Measurements from ENCODE around the gene RPL36A. TPM values are rescaled to one million over a fixed set of nuclear protein-coding genes. Genes with fewer than 3 reads are reported as not detected.

The RPL36A gene
- total RNA-seq, 1 donor from 2014 or later: 301 TPM

DNA sequence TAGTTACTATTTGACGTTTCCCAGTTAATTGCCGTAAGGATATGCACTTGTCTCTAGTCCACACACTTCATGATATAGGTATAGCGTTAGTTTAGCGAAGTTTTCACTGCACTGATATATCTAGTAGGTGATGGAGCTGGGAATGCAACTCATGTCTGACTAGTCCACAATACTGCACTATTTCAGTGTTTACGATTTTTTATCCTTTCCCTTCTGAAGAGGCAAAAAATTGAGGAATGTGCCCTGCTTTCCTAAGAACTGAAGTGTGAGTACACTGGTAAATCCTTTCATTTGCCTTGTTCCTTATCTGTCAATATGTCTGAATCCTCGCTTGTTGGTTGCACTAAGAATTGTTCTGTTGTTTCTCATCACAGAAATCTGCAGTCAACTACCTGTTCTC lies 1.0 kb downstream of the RPL36A start:
- no peak for FAIRE-seq
- no peak for DNase-seq (ENCODE audit: low spot score in 2 of 2)

DNA sequence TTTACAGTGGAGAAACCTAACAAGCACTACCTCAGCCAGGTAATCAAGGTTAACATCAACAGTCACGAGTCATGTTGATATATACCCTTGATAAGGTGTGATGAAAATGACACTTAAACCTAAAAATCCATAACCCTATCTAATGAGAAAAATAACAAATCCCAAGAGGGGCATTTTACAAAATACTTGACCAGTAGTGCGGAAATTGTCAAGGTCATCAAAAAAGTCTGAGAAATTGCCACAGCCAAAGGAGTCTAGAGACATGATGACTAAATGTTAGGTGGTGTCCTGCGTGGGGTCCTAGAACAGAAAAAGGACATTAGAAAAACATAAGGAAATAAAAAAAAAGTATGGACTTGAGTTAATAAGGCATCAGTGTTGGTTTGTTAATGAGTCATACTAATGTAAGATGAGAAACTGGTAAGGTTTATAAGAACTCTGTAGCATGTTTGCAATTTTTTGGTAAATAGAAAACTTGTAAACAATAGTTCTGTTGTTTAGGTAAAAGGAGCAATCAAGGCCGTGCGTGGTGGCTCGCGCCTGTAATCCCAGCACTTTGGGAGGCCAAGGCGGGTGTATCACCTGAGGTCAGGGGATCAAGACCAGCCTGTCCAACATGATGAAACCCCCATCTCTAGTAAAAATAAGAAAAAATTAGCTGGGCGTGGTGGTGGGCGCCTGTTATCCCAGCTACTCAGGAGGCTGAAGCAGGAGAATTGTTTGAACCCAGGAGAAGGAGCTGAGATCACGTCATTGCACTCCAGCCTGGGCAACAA lies 2.9 kb downstream of the RPL36A start:
- DNase-seq (ENCODE audit: low spot score in 2 of 2): no peak
- no peak for FAIRE-seq

DNA sequence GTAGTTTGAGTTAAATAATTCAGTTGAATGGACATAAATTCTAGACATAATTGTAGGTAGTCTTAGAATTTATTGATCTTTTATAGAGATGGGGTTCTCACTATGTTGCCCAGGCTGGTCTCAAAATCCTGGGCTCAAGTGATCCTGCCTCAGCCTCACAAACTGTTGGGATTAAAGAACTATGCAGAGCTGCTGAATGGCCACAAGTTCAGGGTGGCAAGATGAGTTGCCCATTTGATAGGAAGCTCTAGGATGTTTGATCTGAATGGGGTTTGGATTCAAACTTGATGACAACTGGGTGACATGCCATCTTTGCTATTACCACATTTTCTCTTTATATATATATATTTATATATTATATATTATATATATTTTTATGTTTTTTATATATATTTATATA lies 3.6 kb downstream of the RPL36A start:
- FAIRE-seq (no peak), DNase-seq (ENCODE audit: low spot score in 2 of 2) (no peak)

DNA sequence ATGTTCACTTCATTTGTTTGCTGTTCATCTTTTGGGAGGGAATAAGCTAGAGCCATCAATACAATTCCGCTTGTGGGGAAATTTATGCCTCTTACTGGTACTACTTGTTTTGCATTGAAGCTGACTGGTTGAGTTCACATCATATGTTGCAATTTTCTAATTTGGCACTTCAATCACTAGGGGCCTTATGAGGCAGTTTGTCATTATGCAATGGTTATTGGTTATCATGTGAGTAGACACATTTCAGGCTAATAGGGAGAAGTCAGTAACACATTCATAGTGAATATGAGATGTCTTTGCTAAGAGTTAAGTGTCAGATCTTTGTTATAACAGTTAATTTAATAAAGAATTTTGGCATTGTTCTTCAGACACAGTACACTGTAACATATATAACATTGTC lies 5.0 kb downstream of the RPL36A start:
- DNase-seq (ENCODE audit: low spot score in 2 of 2) (no peak), FAIRE-seq (no peak)

DNA sequence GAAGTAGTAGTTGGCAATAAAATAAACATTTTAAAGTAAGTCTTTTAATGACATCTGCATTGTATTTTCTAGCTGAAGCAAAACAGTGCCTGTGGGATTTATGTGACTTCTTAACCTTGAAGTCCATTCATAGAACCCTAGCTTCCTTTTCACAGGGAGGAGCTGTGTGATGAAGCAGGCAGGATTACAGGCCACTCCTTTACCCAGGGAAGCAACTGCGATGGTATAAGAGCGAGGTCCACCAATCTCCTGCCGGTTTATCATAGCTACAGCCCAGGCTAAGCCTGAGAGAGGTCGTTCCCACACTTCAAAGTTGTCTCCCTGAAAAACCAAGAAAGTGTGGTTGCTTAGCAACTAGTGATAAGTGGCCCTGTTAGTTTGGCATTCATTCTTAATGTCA lies 7.0 kb downstream of the RPL36A start:
- DNase-seq (ENCODE audit: low spot score in 2 of 2) (no peak), FAIRE-seq (no peak)

DNA sequence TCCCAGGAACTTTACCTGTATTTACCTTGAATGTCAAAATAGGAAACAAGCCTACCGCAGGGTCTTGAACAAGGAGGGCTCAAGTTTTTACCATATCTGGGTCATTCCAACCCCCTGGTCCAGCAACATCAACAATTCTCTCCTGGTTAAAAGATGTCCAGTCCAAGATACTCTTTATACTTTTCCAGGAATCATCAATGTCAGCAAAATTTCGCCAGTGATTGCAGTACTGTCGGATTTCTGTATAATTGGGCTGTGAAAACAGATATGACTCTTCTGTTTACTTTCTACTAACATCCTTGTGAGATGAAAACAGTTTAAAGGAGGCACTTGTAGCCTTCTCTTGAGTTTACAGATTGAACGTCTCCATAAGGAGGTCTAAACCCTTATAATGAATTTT lies 7.9 kb downstream of the RPL36A start:
- DNase-seq (ENCODE audit: low spot score in 2 of 2): no peak
- FAIRE-seq: no peak

DNA sequence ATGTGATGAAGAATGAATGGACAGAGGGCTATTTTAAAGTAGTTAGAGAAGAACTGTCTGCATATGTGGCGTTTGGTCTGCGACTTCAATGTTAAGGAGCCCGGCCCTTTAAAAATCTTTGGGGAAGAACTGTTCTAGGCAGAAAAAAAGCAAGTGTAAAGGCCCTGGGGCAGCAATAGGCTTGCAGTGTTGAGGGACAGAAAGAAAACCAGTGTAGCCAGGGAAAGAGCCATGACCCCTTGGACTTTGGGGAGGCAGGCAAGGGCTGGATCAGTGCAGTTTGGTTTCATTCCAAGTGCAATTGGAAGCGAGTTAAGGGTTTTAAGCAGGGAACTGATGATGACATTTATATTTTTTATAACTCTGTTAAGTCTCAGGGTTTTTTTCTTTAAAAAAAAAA lies 9.0 kb downstream of the RPL36A start:
- FAIRE-seq (no peak), DNase-seq (ENCODE audit: low spot score in 2 of 2) (no peak)

DNA sequence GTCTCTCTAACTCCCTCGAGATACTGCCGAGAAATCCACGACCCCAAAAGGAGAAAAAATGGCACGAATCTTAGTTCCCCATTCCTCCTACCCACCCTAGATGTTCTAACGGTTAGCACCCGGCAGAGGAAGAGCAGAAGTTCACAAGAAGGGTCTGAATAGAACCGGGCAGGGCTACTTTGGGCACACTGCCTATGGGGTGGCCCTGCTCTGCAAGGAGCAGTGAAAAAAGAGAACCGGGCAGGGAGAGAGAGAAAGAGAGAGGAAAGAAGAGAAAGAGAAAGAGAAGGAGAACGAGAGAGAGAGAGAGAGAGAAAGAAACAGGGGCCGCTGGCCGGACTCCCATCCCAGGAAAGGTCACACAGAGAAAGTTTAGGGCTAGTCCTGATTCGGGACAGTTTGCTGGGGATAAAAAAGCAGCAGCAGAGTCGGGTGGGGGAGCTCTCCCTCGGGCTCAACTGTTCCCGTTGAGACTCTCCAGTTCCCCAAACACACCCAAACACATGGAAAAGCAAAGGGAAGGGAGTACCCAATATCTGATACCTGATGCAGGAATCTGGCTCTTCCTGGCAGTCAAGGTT lies 16.4 kb downstream of the RPL36A start:
- DNase-seq (ENCODE audit: low spot score in 2 of 2): no peak

DNA sequence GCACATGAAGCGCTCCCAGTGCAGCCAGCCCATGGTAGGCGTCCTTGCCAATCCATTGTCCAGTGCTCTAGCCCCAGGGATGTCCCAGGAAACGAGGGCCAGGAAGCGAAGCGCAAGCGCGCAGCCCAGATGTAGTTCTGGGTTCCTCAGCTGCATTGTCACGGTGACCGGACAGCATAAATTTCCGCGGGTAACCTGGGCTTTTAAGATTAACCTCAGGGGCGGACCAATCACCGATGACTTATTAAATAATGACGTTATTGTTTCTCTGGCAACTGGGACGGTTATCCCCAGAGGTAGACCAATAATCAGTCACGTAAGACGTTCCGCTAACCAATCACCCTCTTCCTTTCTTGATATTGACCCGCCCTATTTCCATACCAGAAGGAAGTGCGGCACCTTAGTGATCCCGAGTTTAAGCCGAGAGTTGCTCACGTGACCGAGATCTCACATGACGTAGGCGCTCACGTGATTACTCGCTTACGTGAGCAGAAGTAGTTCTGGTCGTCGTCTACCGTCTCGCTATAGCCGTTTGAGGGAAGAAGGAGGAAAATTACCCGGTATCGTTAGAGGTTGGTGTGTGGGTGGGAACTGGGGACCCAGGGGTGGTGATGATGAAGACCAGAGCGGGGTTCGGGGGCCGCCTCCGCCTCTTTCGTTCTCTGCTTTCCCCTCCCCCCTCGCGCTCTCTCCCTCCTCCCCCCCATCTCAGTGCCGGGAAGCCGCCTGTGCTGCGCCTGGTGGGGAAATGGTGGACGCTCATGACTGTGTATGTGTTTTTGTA lies 17.1 kb downstream of the RPL36A start, which contains the start of the genes GLA and HNRNPH2:
Gene GLA (minus strand): TSS at position 178 of the 784 bp plus-strand sequence. CDS start 22 bp downstream, at position 156.
Gene HNRNPH2 (plus strand): TSS at position 475 of the 784 bp plus-strand sequence. CDS start 3,767 bp downstream, outside the sequence.
- DNase-seq (ENCODE audit: low spot score in 2 of 2) (peak; percentile 48 to 65), FAIRE-seq (peak; percentile 84)

More for the DNA sequence above, 16.4 kb downstream of the RPL36A start:
- no peak for FAIRE-seq

DNA sequence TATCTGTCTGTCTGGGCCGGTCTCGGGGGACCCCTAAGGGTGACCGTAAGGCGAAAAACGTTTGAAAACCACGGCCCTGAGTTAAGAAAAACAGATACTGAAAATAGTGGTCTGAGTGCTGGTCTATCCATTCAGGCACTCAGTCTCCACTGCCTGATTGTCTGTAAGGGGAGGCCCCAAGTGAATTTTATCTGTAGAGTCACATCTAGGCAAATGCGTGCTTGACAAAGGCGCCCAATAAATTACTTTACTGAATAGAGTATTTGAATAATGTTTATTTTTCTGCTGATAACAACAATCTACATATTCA lies 17.7 kb downstream of the RPL36A start:
- FAIRE-seq (no peak), DNase-seq (ENCODE audit: low spot score in 2 of 2) (no peak)

DNA sequence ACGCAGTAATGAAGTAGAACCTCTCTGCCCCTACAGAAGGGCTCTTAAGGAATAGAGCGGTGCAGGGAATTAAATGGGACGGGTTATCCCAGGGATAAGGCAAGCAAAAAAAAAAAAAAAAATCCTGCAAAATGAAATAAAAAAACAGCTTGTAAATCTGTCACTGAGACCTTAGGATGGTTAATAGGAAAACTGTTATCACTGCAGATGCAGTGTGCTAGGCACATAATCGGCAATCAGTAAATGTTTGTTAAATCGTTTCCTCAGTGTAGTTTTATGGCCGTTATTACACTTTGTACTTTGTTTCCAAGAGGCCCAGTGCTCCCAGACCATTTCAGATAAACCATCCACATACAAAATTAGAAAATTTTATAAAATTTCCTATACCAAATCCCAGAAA lies 18.2 kb downstream of the RPL36A start:
- no peak for FAIRE-seq
- no peak for DNase-seq (ENCODE audit: low spot score in 2 of 2)

DNA sequence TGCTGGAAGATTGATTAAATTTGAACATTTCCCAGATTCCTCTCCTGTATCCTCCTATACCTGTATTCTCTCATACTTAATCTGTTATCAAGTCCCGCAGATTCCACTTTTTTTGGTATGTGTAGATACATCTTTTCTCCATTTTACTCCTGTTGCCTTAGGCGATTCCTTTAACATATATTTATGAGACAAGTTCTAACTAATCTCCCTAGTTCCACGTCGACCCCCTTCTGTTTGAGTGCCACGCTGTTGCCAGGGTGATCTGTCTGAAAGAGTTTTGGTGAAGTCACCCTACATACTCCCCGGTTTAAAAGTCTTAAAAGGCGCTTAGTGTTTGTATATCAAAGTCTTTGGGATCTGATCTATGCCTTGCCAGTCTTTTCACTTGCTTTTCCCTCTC lies 19.6 kb downstream of the RPL36A start:
- FAIRE-seq (no peak), DNase-seq (ENCODE audit: low spot score in 2 of 2) (no peak)

DNA sequence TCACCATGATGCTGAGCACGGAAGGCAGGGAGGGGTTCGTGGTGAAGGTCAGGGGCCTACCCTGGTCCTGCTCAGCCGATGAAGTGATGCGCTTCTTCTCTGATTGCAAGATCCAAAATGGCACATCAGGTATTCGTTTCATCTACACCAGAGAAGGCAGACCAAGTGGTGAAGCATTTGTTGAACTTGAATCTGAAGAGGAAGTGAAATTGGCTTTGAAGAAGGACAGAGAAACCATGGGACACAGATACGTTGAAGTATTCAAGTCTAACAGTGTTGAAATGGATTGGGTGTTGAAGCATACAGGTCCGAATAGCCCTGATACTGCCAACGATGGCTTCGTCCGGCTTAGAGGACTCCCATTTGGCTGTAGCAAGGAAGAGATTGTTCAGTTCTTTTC lies 21.2 kb downstream of the RPL36A start:
- DNase-seq (ENCODE audit: low spot score in 2 of 2) (no peak), FAIRE-seq (no peak)

DNA sequence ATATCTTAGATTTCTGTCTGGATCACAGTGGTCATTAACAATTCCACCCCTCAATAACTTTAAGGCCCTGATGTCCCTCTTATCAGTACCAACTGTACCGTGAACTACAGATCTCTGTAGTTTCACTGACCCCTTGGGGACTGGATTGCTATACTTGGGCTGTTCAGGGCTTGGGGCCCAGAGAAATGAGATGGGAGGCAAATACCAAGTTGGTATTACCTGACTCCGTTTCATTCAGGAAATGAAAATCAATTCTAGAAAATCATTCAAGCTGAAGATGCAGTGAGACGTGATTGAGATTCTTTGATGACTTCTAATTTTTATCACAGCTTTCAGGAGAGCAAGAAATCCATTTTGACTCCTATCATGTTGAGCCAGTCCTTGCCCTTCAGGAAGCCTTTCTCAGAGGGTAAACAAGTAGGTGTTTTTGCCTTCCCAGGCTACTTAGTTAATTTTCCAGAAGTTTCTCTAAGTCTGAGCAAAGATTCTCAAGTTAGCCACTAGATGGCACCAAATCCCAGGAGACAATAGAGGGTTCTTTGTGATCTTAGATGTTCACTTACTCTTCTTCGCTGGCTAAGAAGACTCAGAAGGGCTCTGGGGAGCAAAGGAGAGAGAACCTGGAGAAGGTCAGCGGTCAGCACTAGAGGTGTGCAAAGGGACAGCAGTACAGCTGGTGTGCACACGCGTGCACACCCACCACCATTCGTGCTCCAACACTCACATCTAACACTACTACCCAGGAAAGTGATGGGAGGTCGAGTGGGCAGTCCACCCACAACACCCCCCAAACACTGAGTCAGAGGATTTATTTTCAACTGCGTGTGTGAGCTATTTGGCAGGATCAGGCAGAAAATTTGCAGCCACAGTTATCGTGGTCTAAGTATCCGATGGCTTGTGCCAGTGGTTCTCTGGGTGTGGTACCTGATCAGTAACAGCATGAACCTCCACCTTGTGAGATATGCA lies 24.7 kb downstream of the RPL36A start:
- peak; percentile 34 to 52 for DNase-seq (ENCODE audit: low spot score in 2 of 2)
- FAIRE-seq: peak; percentile 15

DNA sequence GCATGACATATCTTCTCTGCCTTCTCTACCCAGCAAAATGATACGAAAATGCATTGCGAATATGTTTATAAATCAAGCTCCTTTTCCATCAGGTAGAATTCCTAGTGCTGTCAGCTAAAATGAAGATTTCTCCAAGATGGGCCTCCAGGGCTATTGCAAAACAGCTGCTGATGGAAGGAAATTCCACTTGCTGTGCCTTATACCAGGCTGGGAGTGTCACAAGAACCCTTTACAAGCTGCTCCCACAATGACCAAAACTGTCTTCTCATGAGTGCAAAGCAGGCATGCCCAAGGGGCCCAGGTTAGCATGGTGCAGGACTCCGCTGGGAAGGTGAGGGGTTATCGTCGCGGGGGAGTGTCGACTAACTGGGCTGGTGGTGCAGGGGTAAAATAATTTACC lies 25.9 kb downstream of the RPL36A start:
- DNase-seq (ENCODE audit: low spot score in 2 of 2) (no peak), FAIRE-seq (no peak)

DNA sequence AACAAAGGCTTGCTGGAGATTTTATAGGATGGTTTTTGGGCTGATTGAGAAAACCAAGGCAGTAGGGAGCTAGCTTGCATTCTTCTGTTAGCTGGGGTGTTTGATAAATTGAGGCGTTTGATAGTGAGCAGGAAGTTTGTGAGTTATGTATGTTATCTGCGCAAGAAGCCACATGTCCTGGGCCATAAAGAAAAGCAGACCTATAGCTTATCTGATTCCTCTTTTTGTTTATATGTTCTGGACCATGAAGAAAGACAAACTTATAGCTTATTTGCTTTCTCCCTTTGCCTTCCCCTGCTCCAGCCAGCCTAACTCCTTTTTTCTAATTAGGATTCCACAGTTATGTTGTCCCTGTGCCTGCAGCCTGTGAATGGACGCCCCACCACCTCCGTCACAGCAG lies 26.4 kb downstream of the RPL36A start:
- DNase-seq (ENCODE audit: low spot score in 2 of 2): no peak
- FAIRE-seq: no peak

DNA sequence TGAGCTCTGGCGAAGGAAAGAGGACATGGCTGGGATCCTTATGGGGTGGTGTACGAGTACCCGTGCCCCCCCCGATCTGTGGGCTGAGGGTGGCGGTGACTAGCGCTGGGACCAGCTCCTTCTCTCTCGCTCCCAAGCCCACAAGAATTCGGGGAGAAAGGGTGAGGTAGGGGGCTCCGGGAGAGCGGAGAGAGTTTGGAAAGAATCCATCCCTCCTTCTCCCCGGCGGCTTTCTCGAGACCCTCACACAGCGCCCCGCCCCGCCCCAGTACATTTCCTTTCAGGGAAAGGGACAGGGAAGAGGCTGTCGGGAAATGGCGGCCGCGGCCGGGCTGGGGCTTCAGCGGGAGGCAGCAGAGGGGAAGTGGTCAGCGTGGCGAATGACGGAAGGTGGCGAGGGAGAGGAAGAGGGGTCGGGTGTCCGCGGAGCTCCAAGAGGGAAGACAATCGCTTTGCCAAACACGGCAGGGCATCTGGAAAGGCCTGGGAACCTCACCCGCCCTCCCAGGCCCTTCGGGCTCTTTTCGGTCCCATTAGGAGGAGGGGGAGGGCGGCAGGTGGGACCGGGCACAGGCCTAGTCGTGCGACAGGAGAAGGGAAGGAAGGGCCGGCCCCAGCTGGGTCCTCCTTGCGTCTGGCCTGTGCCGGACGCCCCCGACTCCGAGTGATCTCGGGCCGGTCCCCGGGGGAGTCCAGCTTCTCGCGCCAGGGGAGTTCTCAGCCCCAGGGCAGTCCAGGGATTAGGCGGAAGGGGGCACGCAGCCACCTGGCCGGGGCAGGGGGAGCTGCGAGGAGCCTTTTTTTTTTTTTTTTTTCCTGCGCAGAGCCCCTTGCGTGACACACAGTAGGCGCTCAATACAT lies 27.4 kb downstream of the RPL36A start:
- DNase-seq (ENCODE audit: low spot score in 2 of 2) (peak in 1 of 2 donors; percentile 32), FAIRE-seq (no peak)

DNA sequence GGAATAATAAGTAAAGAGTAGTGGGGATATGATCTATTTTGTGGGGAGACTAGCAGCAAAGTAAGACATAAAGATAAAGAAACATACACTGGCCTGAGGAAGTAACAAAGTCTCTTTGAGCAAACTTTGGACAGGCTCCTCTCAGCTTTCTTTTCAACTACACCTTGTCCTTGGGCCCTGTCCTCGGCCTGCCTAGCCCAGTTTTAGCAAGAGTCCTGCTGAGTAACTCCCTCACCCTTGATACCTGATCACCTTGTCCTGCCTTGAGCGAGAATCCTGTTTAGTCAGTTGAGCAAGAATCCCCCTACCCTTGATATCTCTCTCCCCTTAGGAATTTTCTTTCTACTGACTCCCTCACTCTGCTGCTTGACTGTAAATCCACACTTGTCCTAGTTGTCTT lies 28.7 kb downstream of the RPL36A start:
- FAIRE-seq (no peak), DNase-seq (ENCODE audit: low spot score in 2 of 2) (no peak)

DNA sequence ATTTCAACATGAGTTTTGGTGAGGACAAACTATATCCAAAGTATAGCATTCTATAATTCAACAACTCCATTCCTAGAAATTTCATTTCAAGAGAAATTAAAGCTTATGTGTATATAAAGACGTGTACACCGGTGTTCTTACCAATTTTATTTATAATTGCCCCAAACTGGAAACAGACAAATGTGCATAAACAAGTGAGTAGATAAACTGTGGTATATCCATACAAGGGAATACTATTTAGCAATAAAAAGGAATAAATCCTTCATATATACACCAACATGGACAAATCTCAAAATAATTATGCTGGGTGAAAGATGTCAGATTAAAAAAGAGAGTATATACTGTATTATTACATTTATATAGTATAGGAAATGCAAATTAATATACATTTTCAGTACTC lies 37.1 kb downstream of the RPL36A start:
- DNase-seq (ENCODE audit: low spot score in 2 of 2): no peak
- no peak for FAIRE-seq

All from frontal cortex (tissue), 4 donors.